Measurements from ENCODE around the gene LCMT2. TPM values are rescaled to one million over a fixed set of nuclear protein-coding genes. Genes with fewer than 3 reads are reported as not detected.

LCMT2 gene
- total RNA-seq, 4 donors from 2014 or later: 5.8 to 14.1 (median 6.5) TPM

GRCh38 chr15:43279496-43279895 is 50.9 kb downstream of the LCMT2 start:
- intact Hi-C loops (cut with DNase I): no loop called here
- no peak overlapping the region for H3K4me3 ChIP-seq (replicated peaks in 1 of 3)
- H3K36me3 ChIP-seq: no peaks in the 10 kb centered on the region
- H3K27me3 ChIP-seq: no peaks in the 10 kb centered on the region
- no peaks in the 10 kb centered on the region for H3K4me1 ChIP-seq
- no peaks in the 10 kb centered on the region for H3K9me3 ChIP-seq
- no peak overlapping the region for H3K27ac ChIP-seq
- 88 to 100% methylated on average over 1 to 7 of the region's 7 CpGs for WGBS, 2 donors
- no peak for TF ChIP-seq POLR2A (IDR thresholded peaks at IDR 0.05)
- TF ChIP-seq CTCF (IDR thresholded peaks at IDR 0.05): no peak
- no peak for DNase-seq

- Histone ChIP-seq H3K27me3 (no peaks in the 10 kb centered on the region), H3K36me3 (no peaks in the 10 kb centered on the region), H3K27ac (no peak overlapping the region), H3K9me3 (no peaks in the 10 kb centered on the region), H3K4me1 (no peaks in the 10 kb centered on the region), H3K4me3 (replicated peaks in 1 of 3) (no peak overlapping the region)
- WGBS, 2 donors: 82 to 89% methylated on average over 11 of the region's 11 CpGs
- intact Hi-C loops (cut with DNase I): no loop called here
- no peak for DNase-seq
- TF ChIP-seq POLR2A (IDR thresholded peaks at IDR 0.05) (no peak), CTCF (IDR thresholded peaks at IDR 0.05) (no peak)
Observed at GRCh38 chr15:43278869-43279268, 51.5 kb downstream of the LCMT2 start.

GRCh38 chr15:43277901-43278300 is 52.5 kb downstream of the LCMT2 start:
- WGBS, 2 donors: 64 to 70% methylated on average over 3 to 4 of the region's 4 CpGs
- no peak for DNase-seq
- no peaks in the 10 kb centered on the region for H3K27me3 ChIP-seq
- TF ChIP-seq CTCF (IDR thresholded peaks at IDR 0.05) (no peak), POLR2A (IDR thresholded peaks at IDR 0.05) (no peak)
- H3K27ac ChIP-seq: no peak overlapping the region
- intact Hi-C loops (cut with DNase I): no loop called here
- no peaks in the 10 kb centered on the region for H3K4me1 ChIP-seq
- no peak overlapping the region for H3K4me3 ChIP-seq (replicated peaks in 1 of 3)
- H3K9me3 ChIP-seq: no peaks in the 10 kb centered on the region
- H3K36me3 ChIP-seq: no peaks in the 10 kb centered on the region

- Histone ChIP-seq H3K4me3 (replicated peaks in 1 of 3) (no peak overlapping the region), H3K27me3 (no peaks in the 10 kb centered on the region), H3K4me1 (no peaks in the 10 kb centered on the region), H3K36me3 (no peaks in the 10 kb centered on the region), H3K27ac (no peak overlapping the region), H3K9me3 (no peaks in the 10 kb centered on the region)
- no peak for TF ChIP-seq POLR2A (IDR thresholded peaks at IDR 0.05)
- TF ChIP-seq CTCF (IDR thresholded peaks at IDR 0.05): no peak
- intact Hi-C loops (cut with DNase I): no loop called here
- no peak for DNase-seq
- WGBS, 2 donors: 74% methylated on average over 9 to 10 of the region's 10 CpGs
Observed at GRCh38 chr15:43277231-43277823, 53.0 kb downstream of the LCMT2 start.

- H3K27me3 ChIP-seq: no peaks in the 10 kb centered on the region
- WGBS, 2 donors: 66 to 70% methylated on average over 10 to 12 of the region's 12 CpGs
- TF ChIP-seq CTCF (IDR thresholded peaks at IDR 0.05) (no peak), POLR2A (IDR thresholded peaks at IDR 0.05) (no peak)
- intact Hi-C loops (cut with DNase I): no loop called here
- no peak overlapping the region for H3K4me3 ChIP-seq (replicated peaks in 1 of 3)
- no peaks in the 10 kb centered on the region for H3K4me1 ChIP-seq
- no peaks in the 10 kb centered on the region for H3K9me3 ChIP-seq
- H3K27ac ChIP-seq: no peak overlapping the region
- no peaks in the 10 kb centered on the region for H3K36me3 ChIP-seq
- no peak for DNase-seq
Observed at GRCh38 chr15:43276563-43277200, 53.7 kb downstream of the LCMT2 start.
